CD4-positive, alpha-beta T cell (primary cell): ENCODE measurements around the gene FBN1. TPM values are rescaled to one million over a fixed set of nuclear protein-coding genes. Genes with fewer than 3 reads are reported as not detected.

Experiments used
- ATAC-seq: fragments of 200-7000 bp; cut with Tn5 transposase; one replicate; pipeline ENCODE4 v1.10.0; 2022; ENCODE audit warnings: mild to moderate bottlenecking; ENCODE audit not compliant: poor library complexity
- CTCF ChIA-PET: fragments of 350-600 bp; sonication (Branson Sonifier 250); formaldehyde crosslinking; loops from one replicate; lab custom pipeline; 2021; ENCODE audit warnings: antibody characterized with exemption, inconsistent platforms; lab: Charles Lee
- POLR2A ChIA-PET: fragments of 350-600 bp; sonication (Branson Sonifier 250); formaldehyde crosslinking; loops from one replicate; lab custom pipeline; 2021; ENCODE audit warnings: antibody characterized with exemption, inconsistent platforms; lab: Charles Lee
- DNase-seq, 14 experiments: peaks; one replicate each; pipeline ENCODE4 v3.0.0-alpha.2; 2013 to 2020; ENCODE audit warnings: mixed read lengths in 2 of 14
- H3K27ac ChIP-seq, 2 donors: one replicate each; pipeline versions ENCODE4 v1.5.1 to v1.7.0; 2013; ENCODE audit warnings: low read length in 2 of 2, low read depth in 1 of 2, mild to moderate bottlenecking in 1 of 2
- H3K27me3 ChIP-seq, 2 experiments: 1 replicate in 1 of 2; 2 replicates in 1 of 2; pipeline versions ENCODE4 v1.6.1 to v1.7.0; 2013; ENCODE audit warnings: low read length in 2 of 2, control low read depth in 1 of 2, mild to moderate bottlenecking in 1 of 2, moderate library complexity in 1 of 2; ENCODE audit not compliant: insufficient read depth in 2 of 2, control insufficient read depth in 1 of 2
- H3K36me3 ChIP-seq: one replicate; pipeline ENCODE4 v1.6.1; 2013; ENCODE audit warnings: low read length, control low read depth; ENCODE audit not compliant: insufficient read depth
- H3K4me1 ChIP-seq: one replicate; pipeline ENCODE4 v1.6.1; 2013; ENCODE audit warnings: low read length, control low read depth; ENCODE audit not compliant: insufficient read depth
- H3K4me3 ChIP-seq: one replicate; pipeline ENCODE4 v1.5.1; 2013; ENCODE audit warnings: mild to moderate bottlenecking, low read length, moderate library complexity
- H3K9me3 ChIP-seq, 2 experiments: 1 replicate in 1 of 2; 2 replicates in 1 of 2; pipeline versions ENCODE4 v1.6.1 to v1.7.0; 2013; ENCODE audit warnings: low read length in 2 of 2, mild to moderate bottlenecking in 2 of 2, control low read depth in 1 of 2, moderate library complexity in 1 of 2; ENCODE audit not compliant: control insufficient read depth in 1 of 2, insufficient read depth in 1 of 2
- H3K27ac Mint-ChIP-seq: one replicate; pipeline ENCODE4 v1.8.0; 2020; ENCODE audit warnings: mixed read lengths
- H3K27me3 Mint-ChIP-seq: one replicate; pipeline ENCODE4 v1.8.0; 2021; ENCODE audit warnings: mixed read lengths
- H3K36me3 Mint-ChIP-seq: one replicate; pipeline ENCODE4 v1.8.0; 2021; ENCODE audit warnings: low read depth, mixed read lengths
- H3K4me1 Mint-ChIP-seq: one replicate; pipeline ENCODE4 v1.8.0; 2021; ENCODE audit warnings: low read depth, mixed read lengths
- H3K4me3 Mint-ChIP-seq: one replicate; pipeline ENCODE4 v1.8.0; 2020; ENCODE audit warnings: mild to moderate bottlenecking, mixed read lengths
- H3K9me3 Mint-ChIP-seq: one replicate; pipeline ENCODE4 v1.8.0; 2020; ENCODE audit warnings: mixed read lengths
- intact Hi-C, 2 experiments: fragments of 100-400 bp; cut with DNase I in 1 of 2; cut with micrococcal nuclease in 1 of 2; formaldehyde crosslinking; loops; one replicate each; pipeline versions ENCODE4 v1.15.1 to v1.9.0; 2023 to 2025; cut with DNase I, micrococcal nuclease
- total RNA-seq, 174 experiments: library from RNA in 2 of 174; stranded (reverse) in 2 of 174; gene quantifications; one replicate each; pipeline ENCODE4 v1.2.3 and lab custom pipeline; 2021 to 2026
- TF ChIP-seq, protein P1 (sequence below): fragments of 200-600 bp; IDR thresholded peaks from one replicate; pipeline ENCODE4 v1.8.0; 2022; ENCODE audit warnings: antibody characterized with exemption, mild to moderate bottlenecking

Gene FBN1
- total RNA-seq, 2 experiments from 2014 or later: 0.11 to 0.25 TPM

DNA sequence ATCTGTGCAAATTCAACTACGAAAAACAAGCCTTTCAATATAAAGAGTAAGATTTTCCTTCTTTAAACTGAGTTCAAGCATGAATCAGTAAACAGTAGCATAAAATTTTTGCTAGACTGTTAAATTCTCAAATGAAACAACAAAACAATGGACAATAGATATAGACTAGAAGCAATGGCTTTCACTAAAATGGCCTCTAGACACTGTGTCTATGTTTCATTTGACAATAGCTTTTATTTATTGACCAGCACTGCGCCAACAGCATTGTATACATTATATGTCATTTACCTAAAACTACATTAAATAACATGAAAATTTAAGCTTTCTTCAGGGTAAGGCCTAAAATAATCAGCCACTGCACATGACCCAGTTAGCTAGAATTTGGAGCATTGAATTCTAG lies 165.8 kb downstream of the FBN1 start:
- POLR2A ChIA-PET: interaction anchor here (1.3 kb wide), 1 partner anchor 52 kb away, joined by 4 read pairs; no protein-coding TSS in a partner anchor
- Mint-ChIP-seq H3K27me3 (no peaks in the 10 kb centered on the region), H3K9me3 (no peaks in the 10 kb centered on the region), H3K4me3 (no peak overlapping the region), H3K27ac (no peak overlapping the region), H3K36me3 (no peaks in the 10 kb centered on the region), H3K4me1 (no peaks in the 10 kb centered on the region)
- H3K36me3 ChIP-seq: no peaks in the 10 kb centered on the region
- intact Hi-C loops: no loop called here
- no peaks in the 10 kb centered on the region for H3K27me3 ChIP-seq
- H3K4me3 ChIP-seq: no peak overlapping the region
- H3K4me1 ChIP-seq: no peaks in the 10 kb centered on the region
- TF ChIP-seq, protein P1, sequence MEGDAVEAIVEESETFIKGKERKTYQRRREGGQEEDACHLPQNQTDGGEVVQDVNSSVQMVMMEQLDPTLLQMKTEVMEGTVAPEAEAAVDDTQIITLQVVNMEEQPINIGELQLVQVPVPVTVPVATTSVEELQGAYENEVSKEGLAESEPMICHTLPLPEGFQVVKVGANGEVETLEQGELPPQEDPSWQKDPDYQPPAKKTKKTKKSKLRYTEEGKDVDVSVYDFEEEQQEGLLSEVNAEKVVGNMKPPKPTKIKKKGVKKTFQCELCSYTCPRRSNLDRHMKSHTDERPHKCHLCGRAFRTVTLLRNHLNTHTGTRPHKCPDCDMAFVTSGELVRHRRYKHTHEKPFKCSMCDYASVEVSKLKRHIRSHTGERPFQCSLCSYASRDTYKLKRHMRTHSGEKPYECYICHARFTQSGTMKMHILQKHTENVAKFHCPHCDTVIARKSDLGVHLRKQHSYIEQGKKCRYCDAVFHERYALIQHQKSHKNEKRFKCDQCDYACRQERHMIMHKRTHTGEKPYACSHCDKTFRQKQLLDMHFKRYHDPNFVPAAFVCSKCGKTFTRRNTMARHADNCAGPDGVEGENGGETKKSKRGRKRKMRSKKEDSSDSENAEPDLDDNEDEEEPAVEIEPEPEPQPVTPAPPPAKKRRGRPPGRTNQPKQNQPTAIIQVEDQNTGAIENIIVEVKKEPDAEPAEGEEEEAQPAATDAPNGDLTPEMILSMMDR: no peak
- CTCF ChIA-PET: interaction anchor here (1.1 to 1.3 kb wide), 2 partner anchors 18 to 21 kb away, joined by 3 to 4 read pairs; no protein-coding TSS in a partner anchor
- no peak overlapping the region for H3K27ac ChIP-seq
- no peak for DNase-seq
- H3K9me3 ChIP-seq: no peaks in the 10 kb centered on the region
- no peak for ATAC-seq

DNA sequence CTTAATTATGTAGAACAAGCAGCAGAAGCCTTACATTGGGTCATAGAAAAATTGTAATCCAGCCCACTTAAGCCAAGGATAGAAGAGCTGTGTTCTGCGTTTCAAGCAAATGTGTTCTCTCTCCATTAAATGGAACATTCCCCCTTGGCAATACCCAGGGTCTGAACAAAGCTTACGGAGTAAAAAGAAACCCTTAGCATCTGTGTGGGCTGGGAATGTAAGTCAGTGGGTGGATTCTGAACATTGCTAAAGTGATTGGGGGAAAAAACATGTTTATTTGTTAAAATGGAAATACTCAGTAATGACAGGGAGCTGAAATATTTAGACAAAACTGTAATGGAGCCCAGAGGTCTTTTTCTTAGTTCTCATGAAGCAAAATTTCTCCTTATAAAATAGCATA lies 166.9 kb downstream of the FBN1 start:
- ChIA-PET POLR2A (no interaction called here), CTCF (no interaction called here)
- no peak overlapping the region for H3K27ac Mint-ChIP-seq
- Histone ChIP-seq H3K36me3 (no peaks in the 10 kb centered on the region), H3K4me1 (no peaks in the 10 kb centered on the region), H3K4me3 (no peak overlapping the region), H3K27me3 (no peaks in the 10 kb centered on the region), H3K9me3 (no peaks in the 10 kb centered on the region), H3K27ac (no peak overlapping the region)
- no peak overlapping the region for H3K4me3 Mint-ChIP-seq
- H3K27me3 Mint-ChIP-seq: no peaks in the 10 kb centered on the region
- TF ChIP-seq, protein P1: no peak
- H3K4me1 Mint-ChIP-seq: no peaks in the 10 kb centered on the region
- H3K9me3 Mint-ChIP-seq: no peaks in the 10 kb centered on the region
- intact Hi-C loops: no loop called here
- no peaks in the 10 kb centered on the region for H3K36me3 Mint-ChIP-seq
- ATAC-seq (no peak), DNase-seq (no peak)

DNA sequence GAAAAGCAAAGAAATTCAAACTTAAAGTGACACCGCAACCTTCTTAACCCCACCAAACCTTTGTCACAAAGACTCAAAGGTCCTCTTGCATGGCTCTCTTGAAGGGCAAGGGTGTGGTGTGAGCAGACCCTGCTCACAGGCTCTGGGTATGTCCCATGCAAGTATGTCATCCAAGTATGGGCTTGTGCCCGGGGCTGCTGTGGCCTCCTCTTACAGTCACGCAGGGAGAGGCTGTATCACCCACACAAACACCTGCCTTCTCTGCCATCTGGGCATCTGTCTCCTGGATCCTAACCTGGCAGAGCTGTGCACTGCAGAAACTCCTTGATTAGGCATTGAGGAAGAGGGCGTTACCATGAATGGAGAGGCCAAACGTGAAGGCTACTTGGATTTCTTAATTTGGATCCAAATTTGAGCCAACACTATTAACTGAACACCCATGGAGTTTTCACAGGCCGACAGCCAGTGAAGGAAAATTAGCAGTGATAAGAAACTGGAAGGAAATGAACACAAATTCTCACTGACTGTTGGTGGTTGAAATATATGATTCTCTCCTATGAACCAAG lies 167.6 kb downstream of the FBN1 start:
- H3K4me1 Mint-ChIP-seq: no peaks in the 10 kb centered on the region
- H3K9me3 ChIP-seq: no peaks in the 10 kb centered on the region
- no peaks in the 10 kb centered on the region for H3K36me3 Mint-ChIP-seq
- no peak overlapping the region for H3K4me3 Mint-ChIP-seq
- no peak for DNase-seq
- H3K4me1 ChIP-seq: no peaks in the 10 kb centered on the region
- H3K36me3 ChIP-seq: no peaks in the 10 kb centered on the region
- H3K27ac Mint-ChIP-seq: no peak overlapping the region
- no peaks in the 10 kb centered on the region for H3K9me3 Mint-ChIP-seq
- ChIA-PET CTCF (no interaction called here), POLR2A (no interaction called here)
- H3K27ac ChIP-seq: no peak overlapping the region
- H3K4me3 ChIP-seq: no peak overlapping the region
- intact Hi-C loops: no loop called here
- H3K27me3 ChIP-seq: no peaks in the 10 kb centered on the region
- no peak for ATAC-seq
- no peaks in the 10 kb centered on the region for H3K27me3 Mint-ChIP-seq
- TF ChIP-seq, protein P1: no peak
